Stomach (tissue), 4 donors: ENCODE measurements around the gene RAB4A.

Source experiments
- CTCF ChIP-seq, 7 experiments: fragments of 450-650 bp in 4 of 7; fragments of 200-600 bp in 3 of 7; sonication (generic) in 3 of 7; IDR thresholded peaks; one replicate each; pipeline ENCODE4 v1.5.1; 2016 to 2019; ENCODE audit warnings: antibody characterized with exemption in 7 of 7, control low read depth in 2 of 7, mild to moderate bottlenecking in 1 of 7
- EP300 ChIP-seq: sonication (generic); formaldehyde crosslinking; IDR thresholded peaks from one replicate; pipeline ENCODE4 v1.6.1; 2017; ENCODE audit warnings: antibody characterized with exemption

GRCh38 chr1:229263254-229263653 lies 7.7 kb upstream of the RAB4A start:
- TF ChIP-seq CTCF (IDR thresholded peaks at IDR 0.05) (no peak), EP300 (no peak)
